GM23248 (cell line): Measurements from ENCODE around the gene RIC8B.

ENCODE experiments used
- EZH2 ChIP-seq: fragments of 200-600 bp; sonication (generic); IDR thresholded peaks from 2 replicates; pipeline ENCODE4 v1.6.1; 2018; ENCODE audit warnings: antibody characterized with exemption, mild to moderate bottlenecking; ENCODE audit not compliant: insufficient read depth, poor library complexity, severe bottlenecking
- EZH2phosphoT487 ChIP-seq: fragments of 200-600 bp; sonication (generic); IDR thresholded peaks from 2 replicates; pipeline ENCODE4 v1.6.1; 2018; ENCODE audit warnings: antibody characterized with exemption, moderate library complexity, mild to moderate bottlenecking, low read depth; ENCODE audit not compliant: insufficient read depth

DNA sequence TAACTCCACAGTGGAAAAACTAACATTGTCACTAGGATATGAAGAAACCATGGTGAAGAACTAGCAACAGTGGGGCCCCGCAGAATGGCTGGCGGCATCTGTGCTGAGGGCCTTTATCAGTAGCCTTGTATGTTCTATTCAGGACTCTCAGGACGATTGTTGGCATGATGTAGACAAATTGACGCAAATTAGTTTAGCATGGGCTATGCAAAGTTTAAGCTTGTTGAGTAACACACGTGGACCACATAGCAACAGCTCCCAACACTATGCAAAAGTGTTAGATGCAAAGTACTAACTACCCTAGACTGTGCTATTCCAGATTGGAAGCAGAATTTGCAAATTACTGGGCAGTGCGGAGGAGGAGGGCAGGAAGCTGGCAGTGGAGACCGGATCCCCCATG lies 143.0 kb downstream of the RIC8B start:
- TF ChIP-seq EZH2 (no peak), EZH2phosphoT487 (no peak)
